Neuron (in vitro differentiated cells): ENCODE measurements around the gene TNXB.

Source experiments
- H2AFZ ChIP-seq: one replicate; pipeline ENCODE4 v1.6.1; 2013; ENCODE audit warnings: low read depth, mild to moderate bottlenecking, inconsistent platforms, low read length, moderate library complexity
- H3K27me3 ChIP-seq: one replicate; pipeline ENCODE4 v1.6.1; 2013; ENCODE audit warnings: low read length; ENCODE audit not compliant: insufficient read depth
- H3K36me3 ChIP-seq: one replicate; pipeline ENCODE4 v1.6.1; 2013; ENCODE audit warnings: low read length; ENCODE audit not compliant: insufficient read depth
- H3K4me1 ChIP-seq: one replicate; pipeline ENCODE4 v1.6.1; 2013; ENCODE audit warnings: low read length; ENCODE audit not compliant: insufficient read depth
- H3K4me3 ChIP-seq: 2 replicates; pipeline ENCODE4 v1.5.1; 2013; ENCODE audit warnings: mild to moderate bottlenecking, low read length, moderate library complexity
- H3K9me3 ChIP-seq: one replicate; pipeline ENCODE4 v1.6.1; 2013; ENCODE audit warnings: low read length

TNXB gene

GRCh38 chr6:32129297-32130088 lies 20.4 kb upstream of the TNXB start:
- Histone ChIP-seq H3K9me3 (no peaks in the 10 kb centered on the region), H3K27me3 (no peaks in the 10 kb centered on the region), H3K36me3 (peaks cover 16% of the 10 kb centered on the region), H3K4me3 (peak overlapping the region; percentile 77), H3K4me1 (peaks cover 24% of the 10 kb centered on the region), H2AFZ (peak overlapping the region; percentile 78)

- Histone ChIP-seq H3K4me1 (peaks cover 24% of the 10 kb centered on the region), H2AFZ (no peak overlapping the region), H3K36me3 (peaks cover 21% of the 10 kb centered on the region), H3K9me3 (no peaks in the 10 kb centered on the region), H3K27me3 (no peaks in the 10 kb centered on the region), H3K4me3 (peak overlapping the region; percentile 77)
Observed at GRCh38 chr6:32128751-32129296, 19.7 kb upstream of the TNXB start.

- Histone ChIP-seq H3K27me3 (no peaks in the 10 kb centered on the region), H3K36me3 (peaks cover 25% of the 10 kb centered on the region), H2AFZ (peak within 1 kb of the TSS; percentile 54), H3K9me3 (no peaks in the 10 kb centered on the region), H3K4me3 (peak within 1 kb of the TSS; percentile 88), H3K4me1 (peaks cover 24% of the 10 kb centered on the region)
Observed at GRCh38 chr6:32127717-32128592, 18.8 kb upstream of the TNXB start, which contains the start of gene ATF6B. Gene ATF6B, minus strand, starts transcription at chr6:32128246. Its CDS starts 39 bp downstream, at chr6:32128207.

GRCh38 chr6:32127409-32127716 lies 18.2 kb upstream of the TNXB start:
- no peaks in the 10 kb centered on the region for H3K27me3 ChIP-seq
- peaks cover 25% of the 10 kb centered on the region for H3K36me3 ChIP-seq
- peaks cover 24% of the 10 kb centered on the region for H3K4me1 ChIP-seq
- H3K9me3 ChIP-seq = no peaks in the 10 kb centered on the region
- no peak overlapping the region for H2AFZ ChIP-seq
- H3K4me3 ChIP-seq = peak overlapping the region; percentile 88

- Histone ChIP-seq H3K4me3 (peak overlapping the region; percentile 88), H3K4me1 (peaks cover 24% of the 10 kb centered on the region), H3K27me3 (no peaks in the 10 kb centered on the region), H2AFZ (no peak overlapping the region), H3K9me3 (no peaks in the 10 kb centered on the region), H3K36me3 (peaks cover 29% of the 10 kb centered on the region)
Observed at GRCh38 chr6:32126880-32127279, 17.7 kb upstream of the TNXB start.

GRCh38 chr6:32123681-32124080 lies 14.5 kb upstream of the TNXB start:
- Histone ChIP-seq H3K4me3 (no peak overlapping the region), H3K9me3 (no peaks in the 10 kb centered on the region), H3K36me3 (peaks cover 50% of the 10 kb centered on the region), H3K4me1 (peaks cover 17% of the 10 kb centered on the region), H3K27me3 (no peaks in the 10 kb centered on the region), H2AFZ (no peak overlapping the region)

- Histone ChIP-seq H3K36me3 (peaks cover 64% of the 10 kb centered on the region), H3K4me3 (no peak overlapping the region), H3K4me1 (peaks cover 5% of the 10 kb centered on the region)
Observed at GRCh38 chr6:32120573-32121059, 11.5 kb upstream of the TNXB start.

GRCh38 chr6:32118782-32119628 lies 9.9 kb upstream of the TNXB start:
- no peak overlapping the region for H3K4me3 ChIP-seq
- no peak overlapping the region for H2AFZ ChIP-seq
- H3K36me3 ChIP-seq = peaks cover 59% of the 10 kb centered on the region
- H3K27me3 ChIP-seq = no peaks in the 10 kb centered on the region
- H3K4me1 ChIP-seq = peaks cover 5% of the 10 kb centered on the region
- H3K9me3 ChIP-seq = no peaks in the 10 kb centered on the region

More at GRCh38 chr6:32120573-32121059, 11.5 kb upstream of the TNXB start:
- no peak overlapping the region for H2AFZ ChIP-seq
- no peaks in the 10 kb centered on the region for H3K27me3 ChIP-seq
- H3K9me3 ChIP-seq = no peaks in the 10 kb centered on the region

- Histone ChIP-seq H3K36me3 (peaks cover 54% of the 10 kb centered on the region), H3K4me3 (no peak overlapping the region), H3K9me3 (no peaks in the 10 kb centered on the region), H3K27me3 (no peaks in the 10 kb centered on the region), H3K4me1 (peaks cover 8% of the 10 kb centered on the region), H2AFZ (no peak overlapping the region)
Observed at GRCh38 chr6:32117461-32117860, 8.3 kb upstream of the TNXB start.

- no peak overlapping the region for H3K4me3 ChIP-seq
- peaks cover 11% of the 10 kb centered on the region for H3K4me1 ChIP-seq
- H3K36me3 ChIP-seq = peaks cover 48% of the 10 kb centered on the region
- H3K27me3 ChIP-seq = no peaks in the 10 kb centered on the region
- H2AFZ ChIP-seq = no peak overlapping the region
- H3K9me3 ChIP-seq = no peaks in the 10 kb centered on the region
Observed at GRCh38 chr6:32116674-32117073, 7.5 kb upstream of the TNXB start.

- Histone ChIP-seq H3K27me3 (no peaks in the 10 kb centered on the region), H3K4me3 (no peak overlapping the region), H3K4me1 (peaks cover 11% of the 10 kb centered on the region), H2AFZ (no peak overlapping the region), H3K9me3 (no peaks in the 10 kb centered on the region), H3K36me3 (peaks cover 39% of the 10 kb centered on the region)
Observed at GRCh38 chr6:32115623-32116022, 6.5 kb upstream of the TNXB start.

- Histone ChIP-seq H3K27me3 (no peaks in the 10 kb centered on the region), H3K4me1 (peaks cover 11% of the 10 kb centered on the region), H3K36me3 (peaks cover 36% of the 10 kb centered on the region), H3K4me3 (no peak overlapping the region), H2AFZ (no peak overlapping the region), H3K9me3 (no peaks in the 10 kb centered on the region)
Observed at GRCh38 chr6:32114796-32115195, 5.7 kb upstream of the TNXB start.
